ENCODE results near the gene LIAS. TPM values are rescaled to one million over a fixed set of nuclear protein-coding genes. Genes with fewer than 3 reads are reported as not detected.
A peak's percentile ranks its signal among the peaks of the same experiment; 100 is the strongest.

The LIAS gene
- total RNA-seq, 2 donors from 2014 or later, result 22.5 to 24.3 TPM

DNA sequence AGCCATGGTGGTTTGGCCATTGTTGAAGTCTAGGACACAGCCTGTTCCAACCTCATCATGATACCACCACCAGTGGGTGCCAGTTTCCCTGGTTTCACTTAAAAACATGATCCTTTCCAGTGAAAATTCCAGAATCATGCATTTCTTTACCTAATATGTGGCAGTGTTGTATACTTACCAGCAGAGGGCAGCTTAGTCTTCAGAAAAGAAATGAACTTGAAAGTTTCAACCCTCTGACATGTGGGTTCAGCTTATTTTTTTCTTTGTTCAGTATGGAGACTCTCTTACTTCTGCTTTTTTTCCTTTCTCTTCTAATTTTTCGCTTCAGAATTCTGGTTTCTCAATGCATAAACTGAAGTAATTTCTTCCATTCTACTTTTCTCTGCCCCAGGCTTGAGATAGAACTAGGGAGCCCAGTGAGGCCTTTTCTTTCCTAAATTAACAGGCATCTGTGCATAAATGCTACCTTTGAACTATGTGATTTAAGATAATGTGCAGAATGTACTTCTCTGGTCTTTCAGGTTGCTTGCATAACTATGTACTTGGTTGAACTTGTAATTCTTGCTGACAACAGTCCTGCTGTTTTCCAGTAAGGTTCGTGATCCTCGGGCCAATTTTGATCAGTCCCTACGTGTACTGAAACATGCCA lies 10.7 kb downstream of the LIAS start:
- H3K9me3 Mint-ChIP-seq, result no peaks in the 10 kb centered on the region
- no peak overlapping the region for H3K27ac Mint-ChIP-seq
- peaks cover 80% of the 10 kb centered on the region for H3K36me3 Mint-ChIP-seq (ENCODE audit: low read depth)
- no peak overlapping the region for H3K4me3 Mint-ChIP-seq
- H3K27me3 Mint-ChIP-seq, result no peaks in the 10 kb centered on the region
- peak; percentile 57 for ATAC-seq (replicated peaks)
- no peaks in the 10 kb centered on the region for H3K4me1 Mint-ChIP-seq

DNA sequence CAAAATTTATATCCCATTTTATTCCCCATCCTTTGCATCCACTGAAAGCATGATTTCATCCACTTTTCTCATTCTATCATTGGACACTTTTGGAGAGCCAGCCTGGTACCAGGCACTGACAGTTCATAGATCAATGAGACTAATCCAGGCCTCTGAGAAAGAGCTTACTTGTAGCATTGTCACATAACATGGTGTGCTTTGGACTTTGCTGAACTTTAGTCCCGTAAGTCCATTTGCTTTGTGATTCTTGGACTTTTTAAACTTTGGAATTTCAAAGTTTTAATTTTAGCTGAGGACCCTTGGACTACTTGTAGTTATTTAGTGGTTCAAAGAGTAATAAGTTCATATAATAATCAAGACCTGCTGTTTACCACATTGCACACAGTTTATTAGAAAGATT lies 11.5 kb downstream of the LIAS start:
- H3K36me3 Mint-ChIP-seq (ENCODE audit: low read depth), result peaks cover 71% of the 10 kb centered on the region
- no peaks in the 10 kb centered on the region for H3K27me3 Mint-ChIP-seq
- no peak for ATAC-seq (replicated peaks)
- no peaks in the 10 kb centered on the region for H3K4me1 Mint-ChIP-seq
- no peak overlapping the region for H3K27ac Mint-ChIP-seq
- no peaks in the 10 kb centered on the region for H3K9me3 Mint-ChIP-seq
- H3K4me3 Mint-ChIP-seq, result no peak overlapping the region

DNA sequence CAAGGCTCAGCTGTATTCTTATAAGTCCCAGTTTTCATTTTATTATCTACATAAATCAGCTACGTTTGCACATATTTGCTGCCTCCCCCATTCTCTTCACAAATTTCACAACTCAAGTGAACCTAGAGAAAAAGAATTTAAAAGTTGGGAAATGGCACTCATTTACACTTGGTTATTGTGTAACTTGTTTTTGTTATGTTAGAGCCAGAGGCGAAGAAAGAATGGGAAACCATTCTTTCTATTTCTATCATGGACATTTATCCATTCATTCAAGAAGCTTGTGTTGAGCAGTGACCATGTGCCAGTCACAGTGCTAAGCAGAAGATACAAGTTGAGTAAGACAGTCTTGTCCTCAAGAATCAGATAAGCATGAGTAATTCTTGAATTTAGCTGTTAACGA lies 13.5 kb downstream of the LIAS start:
- Mint-ChIP-seq H3K27me3 (no peaks in the 10 kb centered on the region), H3K9me3 (no peaks in the 10 kb centered on the region), H3K27ac (no peak overlapping the region), H3K36me3 (ENCODE audit: low read depth) (peaks cover 70% of the 10 kb centered on the region), H3K4me1 (no peaks in the 10 kb centered on the region), H3K4me3 (no peak overlapping the region)
- no peak for ATAC-seq (replicated peaks)

DNA sequence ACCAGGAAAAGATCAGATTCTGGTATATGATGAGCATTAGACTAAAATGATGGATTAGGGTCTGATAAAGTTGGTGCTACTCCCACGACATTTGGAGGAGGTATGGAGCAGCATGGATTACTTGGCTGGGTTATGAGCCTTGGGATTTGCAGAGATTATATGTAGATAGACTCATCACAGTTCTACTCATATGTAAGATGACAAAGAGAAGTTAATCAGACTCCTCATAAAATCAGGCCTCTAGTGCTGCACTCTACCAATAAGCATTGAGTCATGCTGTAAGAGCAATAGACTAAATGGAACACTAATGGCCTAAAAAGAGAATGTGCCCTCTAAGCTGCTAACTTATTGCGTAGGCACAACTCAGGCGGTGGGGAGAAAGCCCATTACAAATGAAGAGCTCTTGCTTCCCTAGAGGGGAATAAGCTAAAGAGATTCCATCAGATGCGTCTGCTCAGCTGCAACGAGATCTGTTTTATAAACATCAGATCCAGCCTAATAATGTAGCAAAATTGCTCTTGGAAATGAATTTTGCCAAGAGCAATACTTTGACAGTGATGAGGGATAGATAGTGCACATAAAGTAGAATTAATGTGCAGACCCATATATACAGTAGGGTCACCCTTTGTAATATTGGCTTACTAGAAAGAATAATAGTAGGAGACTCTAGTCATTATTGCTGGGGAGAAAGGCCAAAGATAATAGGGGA lies 17.5 kb downstream of the LIAS start:
- Mint-ChIP-seq H3K27ac (no peak overlapping the region), H3K9me3 (no peaks in the 10 kb centered on the region), H3K4me3 (no peak overlapping the region), H3K4me1 (no peaks in the 10 kb centered on the region), H3K36me3 (ENCODE audit: low read depth) (peaks cover 45% of the 10 kb centered on the region), H3K27me3 (no peaks in the 10 kb centered on the region)
- ATAC-seq (replicated peaks), result no peak

DNA sequence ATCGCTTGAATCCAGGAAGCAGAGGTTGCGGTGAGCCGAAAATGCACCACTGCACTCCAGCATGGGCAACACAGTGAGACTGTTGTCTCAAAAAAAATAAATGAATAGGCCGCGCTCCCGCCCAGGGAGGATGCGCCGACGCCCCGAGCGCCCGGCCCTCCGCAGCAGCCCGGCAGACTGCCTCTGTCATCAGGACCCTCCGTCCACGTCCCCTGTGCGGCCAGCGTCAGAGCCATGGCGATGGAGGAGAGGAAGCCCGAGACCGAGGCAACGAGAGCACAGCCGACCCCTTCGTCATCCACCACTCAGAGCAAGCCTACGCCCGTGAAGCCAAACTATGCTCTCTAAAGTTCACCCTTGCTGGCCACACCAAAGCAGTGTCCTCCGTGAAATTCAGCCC lies 21.4 kb downstream of the LIAS start:
- H3K27ac Mint-ChIP-seq, result no peak overlapping the region
- no peaks in the 10 kb centered on the region for H3K27me3 Mint-ChIP-seq
- no peaks in the 10 kb centered on the region for H3K9me3 Mint-ChIP-seq
- H3K4me3 Mint-ChIP-seq, result no peak overlapping the region
- ATAC-seq (replicated peaks), result no peak
- H3K4me1 Mint-ChIP-seq, result no peaks in the 10 kb centered on the region
- H3K36me3 Mint-ChIP-seq (ENCODE audit: low read depth), result peaks cover 20% of the 10 kb centered on the region

DNA sequence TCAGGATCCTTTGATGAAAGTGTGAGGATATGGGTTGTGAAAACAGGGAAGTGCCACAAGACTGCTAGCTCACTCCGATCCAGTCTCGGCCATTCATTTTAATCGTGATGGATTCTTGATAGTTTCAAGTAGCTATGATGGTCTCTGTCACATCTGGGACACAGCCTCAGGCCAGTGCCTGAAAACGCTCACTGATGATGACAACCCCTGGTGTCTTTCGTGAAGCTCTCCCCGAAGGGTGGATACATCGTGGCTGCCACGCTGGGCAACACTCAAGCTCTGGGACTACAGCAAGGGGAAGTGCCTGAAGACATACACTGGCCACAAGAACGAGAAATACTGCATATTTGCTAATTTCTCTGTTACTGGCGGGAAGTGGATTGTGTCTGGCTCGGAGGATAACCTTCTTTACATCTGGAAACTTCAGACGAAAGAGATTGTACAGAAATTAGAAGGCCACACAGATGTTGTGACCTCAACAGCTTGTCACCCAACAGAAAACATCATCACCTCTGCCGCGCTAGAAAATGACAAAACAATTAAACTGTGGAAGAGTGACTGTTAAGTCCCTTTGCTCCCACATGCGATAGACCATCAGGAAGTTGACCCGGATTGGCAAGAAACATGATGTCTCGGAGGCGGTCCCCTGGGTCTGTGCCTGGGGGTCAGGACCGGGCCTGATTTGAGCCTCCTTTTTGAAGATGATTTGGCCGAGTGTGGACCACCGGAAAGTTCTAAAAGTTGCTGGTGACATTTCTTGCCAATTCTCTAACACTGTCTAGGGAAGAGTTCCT lies 22.2 kb downstream of the LIAS start:
- H3K27ac Mint-ChIP-seq, result no peak overlapping the region
- H3K4me3 Mint-ChIP-seq, result no peak overlapping the region
- no peak for ATAC-seq (replicated peaks)
- no peaks in the 10 kb centered on the region for H3K27me3 Mint-ChIP-seq
- no peaks in the 10 kb centered on the region for H3K4me1 Mint-ChIP-seq
- no peaks in the 10 kb centered on the region for H3K9me3 Mint-ChIP-seq
- H3K36me3 Mint-ChIP-seq (ENCODE audit: low read depth), result peaks cover 17% of the 10 kb centered on the region

DNA sequence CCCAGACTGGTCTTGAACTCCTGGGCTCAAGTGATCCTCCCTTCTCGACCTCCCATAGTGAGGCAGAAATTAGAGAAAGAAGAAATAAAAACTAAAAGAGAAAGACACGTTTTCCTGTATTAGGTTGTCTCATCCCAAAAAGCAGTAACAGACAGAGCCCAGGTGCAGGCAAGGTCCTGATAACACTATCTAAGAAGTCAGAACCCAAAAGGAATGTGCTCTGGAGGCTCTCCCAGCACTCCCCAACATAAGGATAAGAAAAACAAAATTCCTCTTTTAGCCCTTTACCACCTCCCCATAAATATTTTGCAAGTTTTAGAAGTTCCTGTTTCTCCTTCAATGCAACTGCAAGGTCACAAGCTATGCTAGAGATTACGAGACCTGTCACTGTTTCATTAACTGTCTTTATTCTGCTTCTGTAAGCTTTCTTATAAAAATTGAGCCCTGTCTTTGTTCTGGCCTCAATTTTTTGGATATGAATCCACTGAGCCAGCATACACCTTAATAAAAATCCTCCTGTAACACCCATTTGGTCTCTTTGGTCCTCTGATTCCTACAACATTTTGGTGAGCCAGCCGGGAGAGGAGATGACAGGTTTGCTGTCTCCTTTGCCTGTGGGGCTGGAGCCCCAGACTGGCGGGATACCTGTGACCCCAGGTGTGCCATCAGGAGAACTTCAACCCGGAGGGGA lies 25.9 kb downstream of the LIAS start:
- Mint-ChIP-seq H3K9me3 (no peaks in the 10 kb centered on the region), H3K36me3 (ENCODE audit: low read depth) (no peaks in the 10 kb centered on the region), H3K27me3 (no peaks in the 10 kb centered on the region), H3K4me3 (no peak overlapping the region), H3K27ac (no peak overlapping the region), H3K4me1 (no peaks in the 10 kb centered on the region)
- ATAC-seq (replicated peaks), result no peak

DNA sequence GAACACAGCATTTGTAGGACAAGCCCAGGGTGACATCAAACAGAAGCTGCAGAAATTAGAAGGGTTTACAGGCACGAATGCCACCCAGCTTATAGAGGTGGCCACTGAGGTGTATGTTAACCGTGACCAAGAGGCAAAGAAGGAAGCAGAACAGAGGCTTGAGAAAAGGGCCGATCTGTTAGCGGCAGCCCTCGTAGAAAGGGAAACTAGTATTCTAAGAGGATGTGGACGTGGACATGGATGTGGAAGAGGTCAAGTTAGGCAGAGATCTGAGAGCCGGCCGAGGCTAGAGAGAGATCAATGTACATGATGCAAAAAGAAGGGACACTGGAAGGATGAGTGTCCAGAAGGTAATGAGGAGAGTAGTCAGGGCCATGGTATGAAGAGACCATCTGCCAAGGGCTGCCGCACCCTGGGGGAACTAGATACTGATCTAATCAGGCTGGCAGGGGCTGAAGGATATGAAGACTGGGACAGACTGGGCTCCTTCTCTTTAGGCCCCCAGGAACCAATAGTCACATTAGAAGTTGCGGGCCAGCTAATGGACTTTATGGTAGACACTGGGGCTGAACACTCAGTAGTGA lies 27.5 kb downstream of the LIAS start:
- Mint-ChIP-seq H3K4me3 (no peak overlapping the region), H3K36me3 (ENCODE audit: low read depth) (no peaks in the 10 kb centered on the region), H3K4me1 (no peaks in the 10 kb centered on the region), H3K9me3 (no peaks in the 10 kb centered on the region), H3K27ac (no peak overlapping the region), H3K27me3 (no peaks in the 10 kb centered on the region)
- ATAC-seq (replicated peaks), result no peak

DNA sequence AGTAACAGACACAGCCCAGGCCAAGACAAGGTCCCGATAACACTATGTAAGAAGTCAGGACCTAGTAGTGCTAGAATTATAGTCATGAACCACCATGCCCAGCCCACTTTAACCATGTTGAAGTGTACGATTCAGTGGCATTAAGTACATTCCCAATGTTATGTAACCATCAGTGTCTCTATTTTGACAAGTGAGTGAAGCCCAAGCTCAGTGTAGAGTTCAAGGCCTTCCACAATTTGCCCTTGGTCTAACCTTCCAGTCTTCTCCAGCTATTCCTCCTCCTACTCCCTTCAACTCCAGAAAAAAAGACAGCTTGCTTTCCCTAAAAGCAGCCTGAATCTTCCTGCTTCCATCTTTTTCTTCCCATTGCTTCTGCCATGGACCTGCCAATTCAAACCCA lies 31.5 kb downstream of the LIAS start:
- Mint-ChIP-seq H3K27me3 (no peaks in the 10 kb centered on the region), H3K4me3 (no peak overlapping the region), H3K4me1 (no peaks in the 10 kb centered on the region), H3K27ac (no peak overlapping the region), H3K36me3 (ENCODE audit: low read depth) (no peaks in the 10 kb centered on the region), H3K9me3 (no peaks in the 10 kb centered on the region)
- no peak for ATAC-seq (replicated peaks)

DNA sequence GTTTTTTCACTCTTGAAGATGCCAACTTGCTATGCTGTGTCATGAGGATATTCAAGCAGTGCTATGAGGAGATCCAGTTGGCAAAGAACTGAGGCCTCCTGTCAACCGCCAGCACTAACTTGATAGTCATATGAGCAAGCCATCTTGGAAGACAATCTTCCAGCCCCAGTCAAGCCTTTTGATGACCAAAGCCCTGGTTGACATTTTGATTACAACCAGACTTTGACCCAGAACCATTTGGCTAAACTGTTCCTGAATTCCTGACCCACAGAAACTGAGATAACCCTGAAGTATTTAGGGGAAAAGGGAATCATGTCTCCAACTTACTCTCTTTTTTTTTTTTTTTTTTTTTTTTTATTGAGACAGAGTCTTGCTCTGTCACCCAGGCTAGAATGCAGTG lies 35.5 kb downstream of the LIAS start:
- no peak overlapping the region for H3K4me3 Mint-ChIP-seq
- no peak overlapping the region for H3K27ac Mint-ChIP-seq
- no peaks in the 10 kb centered on the region for H3K9me3 Mint-ChIP-seq
- no peaks in the 10 kb centered on the region for H3K27me3 Mint-ChIP-seq
- H3K36me3 Mint-ChIP-seq (ENCODE audit: low read depth), result peaks cover 15% of the 10 kb centered on the region
- ATAC-seq (replicated peaks), result no peak
- H3K4me1 Mint-ChIP-seq, result no peaks in the 10 kb centered on the region

DNA sequence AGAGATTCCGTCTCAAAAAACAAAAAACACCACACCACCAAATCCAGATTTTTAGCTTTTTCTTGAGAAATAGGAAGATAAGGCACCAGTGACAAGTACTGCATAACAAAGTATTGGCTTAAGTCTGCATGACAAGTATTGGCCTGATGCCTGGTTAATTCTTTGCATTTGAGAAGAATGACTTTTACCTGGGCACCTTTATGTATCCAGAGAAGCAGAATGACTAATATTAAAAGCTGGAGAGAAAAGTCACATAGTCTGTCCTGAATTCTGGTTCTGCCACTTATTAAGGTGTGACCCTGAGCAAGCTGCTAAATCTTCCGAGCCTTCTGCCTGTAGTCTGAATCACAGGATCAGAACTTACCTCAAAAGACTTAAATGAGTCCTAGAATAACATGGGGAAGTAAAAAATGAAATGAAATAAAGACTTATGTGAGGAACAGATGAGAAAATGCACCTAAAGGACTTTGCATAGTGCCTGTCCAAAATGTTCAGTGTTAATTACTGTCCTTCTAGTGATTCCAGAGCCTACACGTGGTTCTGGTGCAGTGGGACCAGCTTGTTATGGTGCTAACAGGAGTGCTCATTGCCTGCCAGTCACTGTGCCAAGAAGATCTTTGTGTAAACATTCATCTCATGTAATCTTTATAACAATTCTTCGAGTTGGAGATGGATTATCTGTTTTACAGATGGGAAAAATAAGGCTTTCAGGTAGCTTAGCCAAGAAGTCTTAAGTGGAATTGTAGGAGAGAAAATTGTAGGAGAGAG lies 36.8 kb downstream of the LIAS start:
- ATAC-seq (replicated peaks), result no peak
- H3K36me3 Mint-ChIP-seq (ENCODE audit: low read depth), result peaks cover 27% of the 10 kb centered on the region
- no peak overlapping the region for H3K27ac Mint-ChIP-seq
- no peaks in the 10 kb centered on the region for H3K9me3 Mint-ChIP-seq
- no peaks in the 10 kb centered on the region for H3K4me1 Mint-ChIP-seq
- H3K27me3 Mint-ChIP-seq, result no peaks in the 10 kb centered on the region
- no peak overlapping the region for H3K4me3 Mint-ChIP-seq

DNA sequence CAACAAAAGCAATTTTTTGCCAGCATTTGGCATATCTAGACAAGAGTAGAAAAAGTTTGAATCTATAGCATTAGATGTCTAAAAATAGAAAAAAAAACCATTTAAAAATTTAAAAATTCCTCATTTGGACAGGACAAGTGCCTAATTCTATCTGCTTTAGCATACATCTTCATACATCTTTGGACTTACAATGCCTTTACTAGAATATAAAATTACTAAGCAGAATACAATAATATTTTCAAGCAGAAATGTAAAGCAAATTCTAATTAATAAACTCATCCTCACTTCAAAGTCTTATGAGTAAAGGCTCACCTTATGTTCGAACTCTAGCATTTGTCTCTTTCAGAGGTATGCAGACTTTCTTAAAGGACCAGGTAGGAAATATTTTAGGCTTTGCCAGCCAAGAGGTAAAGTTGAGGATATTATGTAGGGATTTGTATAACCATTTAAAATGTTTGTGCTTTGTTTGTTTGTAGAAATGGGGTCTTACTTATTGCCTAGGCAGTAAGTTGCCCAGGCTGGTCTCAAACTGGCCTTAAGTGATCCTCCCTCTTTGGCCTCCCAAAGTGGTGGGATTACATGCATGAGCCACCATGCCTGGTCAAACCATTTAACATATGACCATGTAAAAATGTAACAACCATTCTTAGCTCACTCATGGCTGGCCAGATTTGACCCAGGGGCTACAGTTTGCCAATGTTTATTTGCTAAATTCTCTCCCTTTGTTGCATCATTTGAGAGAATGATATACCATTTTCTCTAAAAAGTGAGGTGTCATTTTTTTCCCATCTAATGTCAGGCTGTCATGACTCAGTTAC lies 39.3 kb downstream of the LIAS start:
- peaks cover 48% of the 10 kb centered on the region for H3K36me3 Mint-ChIP-seq (ENCODE audit: low read depth)

DNA sequence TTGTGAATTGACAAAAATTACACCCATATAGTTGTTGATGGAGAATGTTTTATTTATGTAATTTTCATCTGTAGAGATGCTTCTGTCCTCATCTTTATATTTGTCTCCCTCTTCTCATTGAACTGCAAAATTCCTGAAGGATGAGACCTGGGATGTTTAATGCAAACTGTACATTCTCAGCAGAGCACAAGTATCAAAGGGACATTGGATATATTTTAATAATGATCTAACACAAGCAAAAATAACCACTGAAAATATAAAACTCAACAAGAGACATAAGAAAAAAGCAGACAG lies 39.8 kb downstream of the LIAS start:
- no peaks in the 10 kb centered on the region for H3K9me3 Mint-ChIP-seq
- no peaks in the 10 kb centered on the region for H3K4me1 Mint-ChIP-seq
- H3K36me3 Mint-ChIP-seq (ENCODE audit: low read depth), result peaks cover 54% of the 10 kb centered on the region
- no peak for ATAC-seq (replicated peaks)
- H3K4me3 Mint-ChIP-seq, result no peak overlapping the region
- H3K27me3 Mint-ChIP-seq, result no peaks in the 10 kb centered on the region
- no peak overlapping the region for H3K27ac Mint-ChIP-seq

More for the DNA sequence above, 39.3 kb downstream of the LIAS start:
- H3K27me3 Mint-ChIP-seq, result no peaks in the 10 kb centered on the region
- H3K4me1 Mint-ChIP-seq, result no peaks in the 10 kb centered on the region
- H3K4me3 Mint-ChIP-seq, result no peak overlapping the region
- H3K27ac Mint-ChIP-seq, result no peak overlapping the region
- no peaks in the 10 kb centered on the region for H3K9me3 Mint-ChIP-seq
- no peak for ATAC-seq (replicated peaks)

All from activated T-helper 17 cell treated with anti-CD3 and anti-CD28 coated beads, Interleukin-2, amount 50 U/mL, for 72 hours (primary cell).